Smooth muscle cell (in vitro differentiated cells): ENCODE measurements around the gene SYVN1. TPM values are rescaled to one million over a fixed set of nuclear protein-coding genes. Genes with fewer than 3 reads are reported as not detected.

Experiments used
- DNase-seq: peaks from one replicate; lab custom pipeline; 2025; ENCODE audit not compliant: unreplicated experiment; lab: John Stamatoyannopoulos, UW
- H2AFZ ChIP-seq: fragments of 200-600 bp; sonication (generic); 2 replicates; pipeline ENCODE4 v1.6.0; 2016; ENCODE audit warnings: antibody characterized with exemption, low read depth, mild to moderate bottlenecking
- H3F3A ChIP-seq: fragments of 200-600 bp; sonication (generic); 2 replicates; pipeline ENCODE4 v1.6.0; 2017; ENCODE audit warnings: antibody characterized with exemption, low read depth
- H3K27ac ChIP-seq: fragments of 200-600 bp; sonication (generic); 2 replicates; pipeline ENCODE4 v1.5.1; 2016; ENCODE audit warnings: low read depth, mild to moderate bottlenecking
- H3K27me3 ChIP-seq: fragments of 200-600 bp; sonication (generic); 2 replicates; pipeline ENCODE4 v1.6.1; 2016; ENCODE audit warnings: low read depth, mild to moderate bottlenecking
- H3K36me3 ChIP-seq: fragments of 200-600 bp; sonication (generic); 2 replicates; pipeline ENCODE4 v1.5.1; 2016; ENCODE audit warnings: low read depth
- H3K4me1 ChIP-seq: fragments of 200-600 bp; sonication (generic); 2 replicates; pipeline ENCODE4 v1.5.1; 2016; ENCODE audit warnings: low read depth
- H3K4me2 ChIP-seq: fragments of 200-600 bp; sonication (generic); 2 replicates; pipeline ENCODE4 v1.6.0; 2016; ENCODE audit warnings: mild to moderate bottlenecking
- H3K4me3 ChIP-seq: fragments of 200-600 bp; sonication (generic); 2 replicates; pipeline ENCODE4 v1.5.1; 2016; ENCODE audit warnings: mild to moderate bottlenecking
- H3K79me2 ChIP-seq: fragments of 200-600 bp; sonication (generic); 2 replicates; pipeline ENCODE4 v1.6.0; 2016; ENCODE audit warnings: low read depth, mild to moderate bottlenecking
- H3K9ac ChIP-seq: fragments of 200-600 bp; sonication (generic); 2 replicates; pipeline ENCODE4 v1.6.0; 2016; ENCODE audit warnings: low read depth
- H3K9me3 ChIP-seq: fragments of 200-600 bp; sonication (generic); replicated peaks from 2 replicates; pipeline ENCODE4 v1.5.1; 2016; ENCODE audit warnings: low read depth
- H4K20me1 ChIP-seq: fragments of 200-600 bp; sonication (generic); 2 replicates; pipeline ENCODE4 v1.6.0; 2016; ENCODE audit warnings: low read depth
- CTCF ChIP-seq: fragments of 200-600 bp; sonication (generic); IDR thresholded peaks from 2 replicates; pipeline ENCODE4 v1.5.1; 2017; ENCODE audit warnings: borderline replicate concordance, mild to moderate bottlenecking, antibody characterized with exemption; ENCODE audit not compliant: insufficient read depth, poor library complexity, severe bottlenecking
- WGBS: methylation state at CpG from one replicate; pipeline ENCODE4 v1.1.7; 2016; ENCODE audit warnings: low lambda C conversion rate; 5-methylcytosine and 5-hydroxymethylcytosine counted together
- polyA plus RNA-seq: library from polyadenylated mRNA; unstranded; fragments of >200 nt; fragmentation: Nextera tagmentation; extraction: Ambion mirVana; gene quantifications from 2 replicates; pipeline ENCODE4 v1.2.1, GENCODE V29; 2016
- total RNA-seq: library from RNA; depleted of rRNA; stranded (reverse); fragments of >200 nt; gene quantifications from 2 replicates; pipeline ENCODE4 v1.2.3, GENCODE V29; 2014

Gene SYVN1
- total and polyA plus RNA-seq, 2 experiments from 2014 or later: 30.0 to 52.0 TPM

- 92% methylated on average over 3 of the region's 3 CpGs for WGBS
- Histone ChIP-seq H3K9me3 (no peaks in the 10 kb centered on the region), H3K79me2 (no peaks in the 10 kb centered on the region), H3F3A (no peaks in the 10 kb centered on the region), H3K4me1 (no peaks in the 10 kb centered on the region), H3K27ac (no peak overlapping the region), H4K20me1 (no peaks in the 10 kb centered on the region), H3K27me3 (peaks cover 5% of the 10 kb centered on the region), H3K4me2 (no peak overlapping the region), H3K9ac (no peak overlapping the region), H2AFZ (no peak overlapping the region), H3K36me3 (no peaks in the 10 kb centered on the region), H3K4me3 (no peak overlapping the region)
- TF ChIP-seq CTCF: no peak
- no peak for DNase-seq
Measured at GRCh38 chr11:65157336-65157735, 23.0 kb upstream of the SYVN1 start.

GRCh38 chr11:65156926-65157325, 22.6 kb upstream of the SYVN1 start:
- no peak for DNase-seq
- Histone ChIP-seq H3K9me3 (no peaks in the 10 kb centered on the region), H3K27me3 (peaks cover 5% of the 10 kb centered on the region), H3K4me3 (no peak overlapping the region), H3K27ac (no peak overlapping the region), H3K79me2 (no peaks in the 10 kb centered on the region), H3K4me1 (no peaks in the 10 kb centered on the region), H2AFZ (no peak overlapping the region), H4K20me1 (no peaks in the 10 kb centered on the region), H3K4me2 (no peak overlapping the region), H3K36me3 (no peaks in the 10 kb centered on the region), H3K9ac (no peak overlapping the region), H3F3A (no peaks in the 10 kb centered on the region)
- 96% methylated on average over 3 of the region's 3 CpGs for WGBS
- no peak for TF ChIP-seq CTCF

GRCh38 chr11:65156256-65156655, 21.9 kb upstream of the SYVN1 start:
- WGBS: 98% methylated on average over 3 of the region's 3 CpGs
- no peak overlapping the region for H3K4me2 ChIP-seq
- no peak for TF ChIP-seq CTCF
- H3K36me3 ChIP-seq: no peaks in the 10 kb centered on the region
- DNase-seq: no peak
- H2AFZ ChIP-seq: no peak overlapping the region
- H3K9me3 ChIP-seq: no peaks in the 10 kb centered on the region
- H3K4me1 ChIP-seq: no peaks in the 10 kb centered on the region
- H3K27me3 ChIP-seq: peaks cover 5% of the 10 kb centered on the region
- H3F3A ChIP-seq: no peaks in the 10 kb centered on the region
- H3K27ac ChIP-seq: no peak overlapping the region
- no peak overlapping the region for H3K9ac ChIP-seq
- no peaks in the 10 kb centered on the region for H4K20me1 ChIP-seq
- no peaks in the 10 kb centered on the region for H3K79me2 ChIP-seq
- no peak overlapping the region for H3K4me3 ChIP-seq

- Histone ChIP-seq H3K27ac (no peak overlapping the region), H3K36me3 (no peaks in the 10 kb centered on the region), H3K27me3 (peaks cover 5% of the 10 kb centered on the region), H3K9ac (no peak overlapping the region), H3K4me2 (no peak overlapping the region), H3K79me2 (no peaks in the 10 kb centered on the region), H4K20me1 (no peaks in the 10 kb centered on the region), H3K9me3 (no peaks in the 10 kb centered on the region), H3K4me1 (no peaks in the 10 kb centered on the region), H3K4me3 (no peak overlapping the region), H3F3A (no peaks in the 10 kb centered on the region), H2AFZ (no peak overlapping the region)
- 86% methylated on average over 2 of the region's 2 CpGs for WGBS
- DNase-seq: no peak
- TF ChIP-seq CTCF: no peak
Measured at GRCh38 chr11:65152122-65152521, 17.8 kb upstream of the SYVN1 start.
